HCT116 (cell line): Measurements from ENCODE around the gene CIRBP. TPM values are rescaled to one million over a fixed set of nuclear protein-coding genes. Genes with fewer than 3 reads are reported as not detected.

ENCODE experiments used
- ATAC-seq: fragments of 200-7000 bp; cut with Tn5 transposase; 2 replicates; pipeline ENCODE4 v1.9.1; 2020; ENCODE audit warnings: mild to moderate bottlenecking, moderate library complexity
- BruUV-seq: library from RNA; stranded (reverse); fragments of 400-500 nt; replicated peaks from 2 replicates; lab custom pipeline; 2021; lab: Mats Ljungman, UMichigan
- CTCF ChIA-PET: fragments of 300-600 bp; sonication (Branson Sonifier 250); formaldehyde crosslinking; loops from one replicate; lab custom pipeline; 2021; ENCODE audit warnings: antibody characterized with exemption; lab: Charles Lee
- POLR2A ChIA-PET: fragments of 300-600, 350-600 bp; sonication (Branson Sonifier 250); formaldehyde crosslinking; loops from one replicate; lab custom pipeline; 2021; ENCODE audit warnings: antibody characterized with exemption; lab: Charles Lee
- RAD21 ChIA-PET, 2 experiments: fragments of 300-600 bp; sonication (Branson Sonifier 250); formaldehyde crosslinking; loops; one replicate each; lab custom pipeline; 2023; ENCODE audit warnings: low total read pairs in 2 of 2; ENCODE audit not compliant: uncharacterized antibody in 2 of 2, unreplicated experiment in 2 of 2, low non-redundant PET in 1 of 2; lab: Charles Lee
- DNase-seq: peaks from one replicate; pipeline ENCODE4 v3.0.0-alpha.2; 2010; ENCODE audit warnings: low read depth, low spot score
- H2AFZ ChIP-seq: fragments of 200-600 bp; shearing (Covaris generic), sonication (generic); 2 replicates; pipeline ENCODE4 v1.6.1; 2017; ENCODE audit warnings: low read depth, mixed run types, mixed read lengths, antibody characterized with exemption, low read length; ENCODE audit not compliant: poor library complexity, severe bottlenecking
- H3K27ac ChIP-seq: 2 replicates; pipeline ENCODE4 v1.5.1; 2012; ENCODE audit warnings: low read depth, low read length
- H3K27me3 ChIP-seq: fragments of 200-600 bp; sonication (generic); 2 replicates; pipeline ENCODE4 v1.6.1; 2016; ENCODE audit warnings: mixed run types, low read length, mixed read lengths; ENCODE audit not compliant: insufficient read depth
- H3K36me3 ChIP-seq, 2 experiments: fragments of 200-500 bp in 1 of 2; fragments of 200-600 bp in 1 of 2; sonication (Bioruptor generic) in 1 of 2; sonication (generic) in 1 of 2; 2 replicates each; pipeline versions ENCODE4 v1.5.1 to v1.6.1; 2014 to 2016; ENCODE audit warnings: low read length in 2 of 2, inconsistent platforms in 1 of 2, mixed read lengths in 1 of 2, mixed run types in 1 of 2; ENCODE audit not compliant: insufficient read depth in 2 of 2, control insufficient read depth in 1 of 2
- H3K4me1 ChIP-seq, 2 experiments: fragments of 200-600 bp in 1 of 2; sonication (generic) in 1 of 2; 2 replicates each; pipeline versions ENCODE4 v1.5.1 to v1.6.1; 2012 to 2017; ENCODE audit warnings: low read length in 2 of 2, inconsistent platforms in 1 of 2, mild to moderate bottlenecking in 1 of 2, mixed read lengths in 1 of 2, mixed run types in 1 of 2, moderate library complexity in 1 of 2; ENCODE audit not compliant: insufficient read depth in 2 of 2, control insufficient read depth in 1 of 2
- H3K4me2 ChIP-seq: fragments of 200-600 bp; sonication (generic); 2 replicates; pipeline ENCODE4 v1.6.1; 2017; ENCODE audit warnings: mixed run types, low read length, mixed read lengths
- H3K4me3 ChIP-seq, 2 experiments: fragments of 200-600 bp in 1 of 2; sonication (generic) in 1 of 2; replicated peaks in 1 of 2; 2 replicates each; pipeline ENCODE4 v1.5.1; 2011 to 2016; ENCODE audit warnings: low read length in 2 of 2, control low read depth in 1 of 2, low read depth in 1 of 2, mild to moderate bottlenecking in 1 of 2, mixed read lengths in 1 of 2, mixed run types in 1 of 2
- H3K79me2 ChIP-seq: fragments of 200-600 bp; sonication (generic); 2 replicates; pipeline ENCODE4 v1.6.1; 2017; ENCODE audit warnings: mild to moderate bottlenecking, mixed run types, low read length, moderate library complexity, mixed read lengths; ENCODE audit not compliant: insufficient read depth
- H3K9ac ChIP-seq: fragments of 200-600 bp; sonication (generic); 2 replicates; pipeline ENCODE4 v1.6.1; 2016; ENCODE audit warnings: low read length, mixed read lengths
- H3K9me2 ChIP-seq: fragments of 200-600 bp; sonication (generic), shearing (Covaris generic); 2 replicates; pipeline ENCODE4 v1.6.1; 2017; ENCODE audit warnings: mixed run types, mild to moderate bottlenecking, moderate library complexity; ENCODE audit not compliant: insufficient read depth
- H3K9me3 ChIP-seq, 2 experiments: fragments of 200-500 bp in 1 of 2; fragments of 200-600 bp in 1 of 2; sonication (Bioruptor generic) in 1 of 2; sonication (generic) in 1 of 2; 2 replicates each; pipeline ENCODE4 v1.6.1; 2014 to 2017; ENCODE audit warnings: low read length in 2 of 2, mixed read lengths in 2 of 2, inconsistent platforms in 1 of 2, low read depth in 1 of 2, mild to moderate bottlenecking in 1 of 2, mixed run types in 1 of 2, moderate library complexity in 1 of 2; ENCODE audit not compliant: control insufficient read depth in 1 of 2, insufficient read depth in 1 of 2
- H4K20me1 ChIP-seq: fragments of 200-600 bp; sonication (generic), shearing (Covaris generic); 2 replicates; pipeline ENCODE4 v1.6.1; 2017; ENCODE audit warnings: mixed run types, mild to moderate bottlenecking, moderate library complexity; ENCODE audit not compliant: insufficient read depth
- EGR1 ChIP-seq: IDR thresholded peaks from 2 replicates; pipeline ENCODE4 v1.6.1; 2012; ENCODE audit warnings: low read depth
- POLR2A ChIP-seq: IDR thresholded peaks from 2 replicates; pipeline ENCODE4 v1.7.0; 2011; ENCODE audit warnings: borderline replicate concordance; ENCODE audit not compliant: insufficient read depth, insufficient read length; ENCODE audit errors: extremely low read depth
- REST ChIP-seq: IDR thresholded peaks from 2 replicates; pipeline ENCODE4 v1.6.1; 2012; ENCODE audit warnings: low read depth
- TCF7L2 ChIP-seq: IDR thresholded peaks from 2 replicates; pipeline ENCODE4 v1.7.0; 2011; ENCODE audit warnings: borderline replicate concordance, inconsistent platforms; ENCODE audit not compliant: insufficient read depth, insufficient read length; ENCODE audit errors: extremely low read depth
- YY1 ChIP-seq: IDR thresholded peaks from 2 replicates; pipeline ENCODE4 v1.6.1; 2011; ENCODE audit warnings: low read length, low read depth, moderate library complexity, mild to moderate bottlenecking; ENCODE audit not compliant: insufficient replicate concordance; ENCODE audit errors: extremely low read depth
- ZNF274 ChIP-seq: fragments of 200-500 bp; sonication (Bioruptor generic); IDR thresholded peaks from 2 replicates; pipeline ENCODE4 v1.6.1; 2014; ENCODE audit warnings: mild to moderate bottlenecking, low read depth, low read length, inconsistent platforms
- intact Hi-C: fragments of 100-400 bp; cut with micrococcal nuclease; formaldehyde crosslinking; loops from 2 replicates; pipeline ENCODE4 v1.10.0; 2022
- total RNA-seq: library from RNA; stranded (reverse); gene quantifications from one replicate; pipeline ENCODE4 v1.2.1, GENCODE V29; 2021; ENCODE audit not compliant: unreplicated experiment
- TF ChIP-seq, protein P1 (sequence below), 3 experiments: fragments of 200-600 bp in 1 of 3; sonication (generic) in 1 of 3; IDR thresholded peaks in 2 of 3; conservative IDR thresholded peaks in 1 of 3; 2 replicates each; pipeline ENCODE4 v1.5.1; 2012 to 2017; ENCODE audit warnings: low read depth in 2 of 3, low read length in 2 of 3, antibody characterized with exemption in 1 of 3, borderline replicate concordance in 1 of 3, control low read depth in 1 of 3, mild to moderate bottlenecking in 1 of 3, mixed read lengths in 1 of 3, mixed run types in 1 of 3, moderate library complexity in 1 of 3; ENCODE audit not compliant: insufficient read depth in 1 of 3

Gene CIRBP
- total RNA-seq, 1 experiment from 2014 or later: 276 TPM

- Histone ChIP-seq H3K36me3 (peaks cover 6 to 13% of the 10 kb centered on the region in 2 experiments; a peak in 3 of 4 replicates), H2AFZ (no peak overlapping the region), H3K9ac (peak overlapping the region; percentile 99), H4K20me1 (no peaks in the 10 kb centered on the region), H3K27ac (peak overlapping the region; percentile 99), H3K9me3 (no peaks in the 10 kb centered on the region), H3K4me3 (peak overlapping the region; percentile 85 to 89), H3K4me1 (peaks cover 59 to 95% of the 10 kb centered on the region in 2 experiments), H3K4me2 (peak overlapping the region; percentile 98), H3K27me3 (no peaks in the 10 kb centered on the region), H3K9me2 (no peaks in the 10 kb centered on the region), H3K79me2 (peaks cover 27% of the 10 kb centered on the region)
- RAD21 ChIA-PET: interaction anchor here in 1 of 2 experiments (1.3 kb wide), 1 partner anchor 8 kb away, joined by 3 read pairs; no protein-coding TSS in a partner anchor
- no TSS peak for BruUV-seq
- CTCF ChIA-PET: interaction anchor here (0.9 to 1.6 kb wide), 2 partner anchors 14 to 17 kb away, joined by 3 to 15 read pairs; no protein-coding TSS in a partner anchor
- TF ChIP-seq TCF7L2: no peak
- no peak for TF ChIP-seq POLR2A
- no peak for TF ChIP-seq YY1
- TF ChIP-seq, protein P1, sequence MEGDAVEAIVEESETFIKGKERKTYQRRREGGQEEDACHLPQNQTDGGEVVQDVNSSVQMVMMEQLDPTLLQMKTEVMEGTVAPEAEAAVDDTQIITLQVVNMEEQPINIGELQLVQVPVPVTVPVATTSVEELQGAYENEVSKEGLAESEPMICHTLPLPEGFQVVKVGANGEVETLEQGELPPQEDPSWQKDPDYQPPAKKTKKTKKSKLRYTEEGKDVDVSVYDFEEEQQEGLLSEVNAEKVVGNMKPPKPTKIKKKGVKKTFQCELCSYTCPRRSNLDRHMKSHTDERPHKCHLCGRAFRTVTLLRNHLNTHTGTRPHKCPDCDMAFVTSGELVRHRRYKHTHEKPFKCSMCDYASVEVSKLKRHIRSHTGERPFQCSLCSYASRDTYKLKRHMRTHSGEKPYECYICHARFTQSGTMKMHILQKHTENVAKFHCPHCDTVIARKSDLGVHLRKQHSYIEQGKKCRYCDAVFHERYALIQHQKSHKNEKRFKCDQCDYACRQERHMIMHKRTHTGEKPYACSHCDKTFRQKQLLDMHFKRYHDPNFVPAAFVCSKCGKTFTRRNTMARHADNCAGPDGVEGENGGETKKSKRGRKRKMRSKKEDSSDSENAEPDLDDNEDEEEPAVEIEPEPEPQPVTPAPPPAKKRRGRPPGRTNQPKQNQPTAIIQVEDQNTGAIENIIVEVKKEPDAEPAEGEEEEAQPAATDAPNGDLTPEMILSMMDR (IDR thresholded peaks at IDR 0.05 in 2 of 3, conservative IDR thresholded peaks at IDR 0.05 in 1 of 3; ENCODE audit: borderline replicate concordance in 1 of 3, insufficient read depth in 1 of 3, low read depth in 2 of 3, low read length in 2 of 3): peak in 1 of 3 experiments; percentile 28; a peak in 2 of 6 replicates
- TF ChIP-seq EGR1: no peak
- TF ChIP-seq REST: no peak
- TF ChIP-seq ZNF274: no peak
- POLR2A ChIA-PET: interaction anchor here (0.6 to 4.4 kb wide), 3 partner anchors 8 to 16 kb away, joined by 3 to 54 read pairs (median 6); partner anchors contain the start of gene CIRBP
- DNase-seq (no peak), ATAC-seq (no peak)
- intact Hi-C loops: no loop called here
Measured at GRCh38 chr19:1261538-1261797, 7.7 kb upstream of the CIRBP start.
